H1 (cell line): Measurements from ENCODE around the gene RPS15. TPM values are rescaled to one million over a fixed set of nuclear protein-coding genes. Genes with fewer than 3 reads are reported as not detected.
A peak's percentile ranks its signal among the peaks of the same experiment; 100 is the strongest.

Experiments
- CTCF ChIA-PET: fragments of 300-600 bp; sonication (Branson Sonifier 250); formaldehyde crosslinking; loops from one replicate; lab custom pipeline; 2021; ENCODE audit not compliant: partially characterized antibody; lab: Charles Lee
- POLR2A ChIA-PET: fragments of 300-600 bp; sonication (Branson Sonifier 250); formaldehyde crosslinking; loops from one replicate; lab custom pipeline; 2021; ENCODE audit warnings: inconsistent platforms; ENCODE audit not compliant: partially characterized antibody; lab: Charles Lee
- DNase-seq, 2 experiments: peaks; one replicate each; pipeline versions ENCODE4 v3.0.0 to v3.0.0-alpha.2; 2010 to 2022; ENCODE audit warnings: low spot score in 2 of 2, low read depth in 1 of 2, mixed read lengths in 1 of 2
- FAIRE-seq: peaks from 2 replicates; lab custom pipeline; 2011; peaks lifted over from hg19 to GRCh38; lab: Jason Lieb, UNC
- H2AFZ ChIP-seq: 2 replicates; pipeline ENCODE4 v1.8.1; 2012; ENCODE audit warnings: low read length, inconsistent platforms
- H2AK5ac ChIP-seq: 2 replicates; pipeline ENCODE4 v1.6.1; 2013; ENCODE audit warnings: low read depth, low read length
- H2BK120ac ChIP-seq: replicated peaks from 2 replicates; pipeline ENCODE3; 2013; ENCODE audit warnings: low read depth, low read length, inconsistent platforms
- H2BK12ac ChIP-seq: 2 replicates; pipeline ENCODE4 v1.6.1; 2013; ENCODE audit warnings: low read depth, low read length
- H2BK15ac ChIP-seq: 2 replicates; pipeline ENCODE4 v1.6.1; 2013; ENCODE audit warnings: low read length
- H2BK20ac ChIP-seq: 2 replicates; pipeline ENCODE4 v1.6.1; 2013; ENCODE audit warnings: low read length
- H2BK5ac ChIP-seq: 2 replicates; pipeline ENCODE4 v1.6.1; 2013; ENCODE audit warnings: low read depth, low read length
- H3K14ac ChIP-seq: 2 replicates; pipeline ENCODE4 v1.6.1; 2013; ENCODE audit warnings: inconsistent platforms; ENCODE audit not compliant: insufficient read length
- H3K18ac ChIP-seq: 2 replicates; pipeline ENCODE4 v1.6.1; 2013; ENCODE audit warnings: low read length; ENCODE audit errors: extremely low read depth
- H3K23ac ChIP-seq: 2 replicates; pipeline ENCODE4 v1.6.1; 2013; ENCODE audit warnings: inconsistent platforms; ENCODE audit not compliant: insufficient read length
- H3K23me2 ChIP-seq: 2 replicates; pipeline ENCODE4 v1.6.1; 2013; ENCODE audit warnings: low read depth, low read length
- H3K27ac ChIP-seq: 2 replicates; pipeline ENCODE4 v1.6.1; 2011; ENCODE audit warnings: low read depth, low read length, inconsistent platforms
- H3K27me3 ChIP-seq, 4 experiments: replicated peaks in 1 of 4; 1 replicate in 1 of 4; 2 replicates in 3 of 4; pipeline versions ENCODE4 v1.6.1 to v1.8.1; 2011 to 2013; ENCODE audit warnings: low read length in 3 of 4, mild to moderate bottlenecking in 3 of 4, inconsistent platforms in 2 of 4, mixed read lengths in 2 of 4, moderate library complexity in 1 of 4; ENCODE audit not compliant: control insufficient read depth in 3 of 4, insufficient read depth in 3 of 4; ENCODE audit errors: extremely low read depth in 1 of 4
- H3K36me3 ChIP-seq, 4 experiments: 2 replicates each; pipeline versions ENCODE4 v1.6.1 to v1.8.1; 2011 to 2013; ENCODE audit warnings: mild to moderate bottlenecking in 4 of 4, low read length in 3 of 4, moderate library complexity in 2 of 4, control low read depth in 1 of 4, inconsistent platforms in 1 of 4; ENCODE audit not compliant: insufficient read depth in 4 of 4, control insufficient read depth in 2 of 4
- H3K4ac ChIP-seq: replicated peaks from 2 replicates; pipeline ENCODE3; 2013; ENCODE audit warnings: low read length, low read depth, mixed read lengths, inconsistent platforms; ENCODE audit not compliant: insufficient read length
- H3K4me1 ChIP-seq, 4 experiments: replicated peaks in 1 of 4; 1 replicate in 1 of 4; 2 replicates in 3 of 4; pipeline versions ENCODE4 v1.6.1 to v1.8.1; 2011 to 2013; ENCODE audit warnings: low read length in 3 of 4, inconsistent platforms in 2 of 4, mixed read lengths in 1 of 4; ENCODE audit not compliant: insufficient read depth in 4 of 4, control insufficient read depth in 3 of 4
- H3K4me2 ChIP-seq, 2 experiments: 2 replicates each; pipeline versions ENCODE4 v1.6.1 to v1.8.1; 2011 to 2013; ENCODE audit warnings: low read depth in 2 of 2, low read length in 2 of 2, control low read depth in 1 of 2, inconsistent platforms in 1 of 2, mild to moderate bottlenecking in 1 of 2; ENCODE audit not compliant: insufficient read depth in 1 of 2
- H3K4me3 ChIP-seq, 4 experiments: fragments of 200-600, 300-600 bp in 1 of 4; sonication (generic), shearing (Covaris generic), sonication (Bioruptor Twin) in 1 of 4; 2 replicates each; pipeline versions ENCODE4 v1.5.1 to v1.8.1; 2011 to 2016; ENCODE audit warnings: low read length in 4 of 4, low read depth in 3 of 4, control low read depth in 2 of 4, inconsistent platforms in 2 of 4, mild to moderate bottlenecking in 2 of 4, mixed read lengths in 1 of 4, moderate library complexity in 1 of 4; ENCODE audit not compliant: insufficient read depth in 2 of 4; ENCODE audit errors: extremely low read depth in 1 of 4
- H3K56ac ChIP-seq: replicated peaks from 2 replicates; pipeline ENCODE3; 2013; ENCODE audit warnings: low read depth, mild to moderate bottlenecking, mixed read lengths, low read length, inconsistent platforms; ENCODE audit not compliant: insufficient read length
- H3K79me1 ChIP-seq: 2 replicates; pipeline ENCODE4 v1.6.1; 2013; ENCODE audit warnings: low read depth, low read length, control low read depth
- H3K79me2 ChIP-seq, 2 experiments: 2 replicates each; pipeline versions ENCODE4 v1.6.1 to v1.8.1; 2012 to 2013; ENCODE audit warnings: low read length in 2 of 2, mild to moderate bottlenecking in 2 of 2, inconsistent platforms in 1 of 2; ENCODE audit not compliant: insufficient read depth in 2 of 2, control insufficient read depth in 1 of 2
- H3K9ac ChIP-seq, 4 experiments: replicated peaks in 1 of 4; 1 replicate in 1 of 4; 2 replicates in 3 of 4; pipeline versions ENCODE4 v1.6.1 to v1.8.1; 2011 to 2013; ENCODE audit warnings: low read depth in 3 of 4, low read length in 3 of 4, control low read depth in 2 of 4, mild to moderate bottlenecking in 2 of 4, moderate library complexity in 2 of 4, inconsistent platforms in 1 of 4; ENCODE audit errors: extremely low read depth in 1 of 4
- H3K9me3 ChIP-seq, 2 experiments: 2 replicates each; pipeline versions ENCODE4 v1.6.1 to v1.8.1; 2012 to 2013; ENCODE audit warnings: mild to moderate bottlenecking in 2 of 2, moderate library complexity in 2 of 2, control low read depth in 1 of 2, inconsistent platforms in 1 of 2, low read depth in 1 of 2, low read length in 1 of 2, mixed read lengths in 1 of 2; ENCODE audit not compliant: insufficient read depth in 2 of 2
- H4K20me1 ChIP-seq, 2 experiments: replicated peaks in 1 of 2; 2 replicates each; pipeline versions ENCODE3 to v1.8.1; 2011 to 2013; ENCODE audit warnings: inconsistent platforms in 2 of 2, low read length in 2 of 2, mild to moderate bottlenecking in 1 of 2; ENCODE audit not compliant: insufficient read depth in 2 of 2, control insufficient read depth in 1 of 2
- H4K5ac ChIP-seq: 2 replicates; pipeline ENCODE4 v1.6.1; 2013; ENCODE audit warnings: low read length, low read depth, mixed read lengths, inconsistent platforms; ENCODE audit not compliant: insufficient read length
- H4K8ac ChIP-seq: 2 replicates; pipeline ENCODE4 v1.8.0; 2013; ENCODE audit warnings: mild to moderate bottlenecking, moderate library complexity, low read length, inconsistent platforms; ENCODE audit not compliant: insufficient read depth; ENCODE audit errors: extremely low read depth
- H4K91ac ChIP-seq: replicated peaks from 2 replicates; pipeline ENCODE3; 2013; ENCODE audit warnings: low read length, mixed read lengths, inconsistent platforms; ENCODE audit not compliant: insufficient read length
- CHD1 ChIP-seq: IDR thresholded peaks from 2 replicates; pipeline ENCODE4 v1.6.1; 2012; ENCODE audit warnings: low read depth, low read length, improper control_type of control experiment
- CREB1 ChIP-seq: IDR thresholded peaks from 2 replicates; pipeline ENCODE4 v1.6.1; 2012; ENCODE audit warnings: inconsistent platforms
- MAFK ChIP-seq: IDR thresholded peaks from 2 replicates; pipeline ENCODE4 v1.6.1; 2012; ENCODE audit warnings: low read depth, mild to moderate bottlenecking, improper control_type of control experiment, low read length
- USF2 ChIP-seq: IDR thresholded peaks from 2 replicates; pipeline ENCODE4 v1.6.1; 2011; ENCODE audit warnings: low read length, improper control_type of control experiment
- WGBS, 2 experiments: shearing (Covaris generic) in 1 of 2; methylation state at CpG; one replicate each; pipeline versions ENCODE4 v1.1.6 to v1.1.7; 2013 to 2015; ENCODE audit warnings: low lambda C conversion rate in 2 of 2, mixed read lengths in 2 of 2, inconsistent platforms in 1 of 2, low coverage in 1 of 2, missing lambda C conversion rate in 1 of 2; ENCODE audit not compliant: insufficient replicate concordance in 2 of 2, insufficient coverage in 1 of 2, insufficient read length in 1 of 2; ENCODE audit errors: extremely low coverage in 1 of 2, missing lambda C conversion rate in 1 of 2; 5-methylcytosine and 5-hydroxymethylcytosine counted together
- polyA plus RNA-seq, 7 experiments: library from polyadenylated mRNA; depleted of rRNA in 3 of 7; stranded (reverse) in 5 of 7; unstranded in 2 of 7; fragments of >200 nt in 5 of 7; fragments of 200-250 nt in 2 of 7; gene quantifications; 1 replicate in 5 of 7; 2 replicates in 1 of 7; 4 replicates in 1 of 7; pipeline versions ENCODE4 v1.2.1 to v1.2.3, GENCODE V29; 2011 to 2013; ENCODE audit warnings: missing spikeins in 2 of 7, mixed read lengths in 2 of 7
- total RNA-seq: library from RNA; stranded (reverse); fragmentation: NEBNext Ultra II Directional; extraction: Animal tissue kit (Norgen Biotek cat#: 25700); gene quantifications from 2 replicates; pipeline ENCODE4 v1.2.1, GENCODE V29; 2021

RPS15 gene
- total and polyA plus RNA-seq, 2 of the 8 experiments (the other 6 are each of a cell fraction or from before 2014, with no cell fraction given) = 1,562 to 3,890 TPM

- Histone ChIP-seq H3K79me1 (peaks cover 4% of the 10 kb centered on the region), H3K4me3 (peak overlapping the region; percentile 72 to 97 (median 90)), H2AK5ac (no peak overlapping the region), H2BK5ac (0 out of 2 replicates have a peak overlapping the region, but pooled peaks have one; percentile 95), H3K56ac (no peak overlapping the region), H3K4me1 (peaks cover 0 to 5% (median 4%) of the 10 kb centered on the region in 4 experiments; a peak in 4 of 7 replicates), H2BK120ac (no peak overlapping the region), H3K79me2 (peaks cover 2 to 24% of the 10 kb centered on the region in 2 experiments; a peak in 3 of 4 replicates), H4K8ac (peak overlapping the region; percentile 100; the same call in 1 of the 2 replicates), H3K18ac (no peak overlapping the region), H2BK12ac (no peak overlapping the region), H3K23ac (no peak overlapping the region), H3K4ac (no peak overlapping the region), H3K9me3 (no peaks in the 10 kb centered on the region), H2BK15ac (no peak overlapping the region), H4K20me1 (peaks cover 23 to 29% of the 10 kb centered on the region in 2 experiments), H4K91ac (no peak overlapping the region), H2BK20ac (no peak overlapping the region), H3K9ac (peak overlapping the region; percentile 91 to 99 (median 96)), H3K4me2 (peak overlapping the region; percentile 74 to 75), H3K23me2 (peaks cover 3% of the 10 kb centered on the region; the same call in 1 of the 2 replicates), H4K5ac (no peak overlapping the region), H3K36me3 (peaks cover 29 to 48% (median 35%) of the 10 kb centered on the region in 4 experiments), H3K27me3 (no peaks in the 10 kb centered on the region), H2AFZ (no peak overlapping the region), H3K14ac (no peak overlapping the region), H3K27ac (peak overlapping the region; percentile 47; the same call in 1 of the 2 replicates)
- FAIRE-seq (no peak), DNase-seq (no peak)
- TF ChIP-seq CHD1 = no peak
- peak; percentile 25; the same call in 1 of the 2 replicates for TF ChIP-seq USF2
- no peak for TF ChIP-seq CREB1
- TF ChIP-seq MAFK = no peak
- POLR2A ChIA-PET = interaction anchor here (0.8 to 7.6 kb wide), 10 partner anchors 12 to 195 kb away, joined by 3 to 109 read pairs (median 4); partner anchors contain the start of genes APC2 and REEP6
- CTCF ChIA-PET = interaction anchor here (0.6 to 1.2 kb wide), 3 partner anchors 13 to 27 kb away, joined by 3 read pairs; no protein-coding TSS in a partner anchor
- WGBS, 2 experiments = 3% methylated on average over 12 of the region's 26 CpGs; no CpG with 5 or more reads in 1 of the 2 experiments
These were observed 748 bp downstream of the RPS15 start for GRCh38 chr19:1438933-1439354.
